Hepatocyte (in vitro differentiated cells): Measurements from ENCODE around the gene FAM163A.

Experiments used
- EZH2 ChIP-seq: fragments of 200-600 bp; sonication (generic); IDR thresholded peaks from 2 replicates; pipeline ENCODE4 v1.6.1; 2016; ENCODE audit warnings: antibody characterized with exemption, mild to moderate bottlenecking, borderline replicate concordance
- TF ChIP-seq, protein P1 (sequence below): fragments of 200-600 bp; sonication (generic); IDR thresholded peaks from 2 replicates; pipeline ENCODE4 v1.5.1; 2016; ENCODE audit warnings: antibody characterized with exemption, mild to moderate bottlenecking; ENCODE audit not compliant: poor library complexity

GRCh38 chr1:179848233-179848632 is 105.1 kb downstream of the FAM163A start:
- TF ChIP-seq, protein P1, sequence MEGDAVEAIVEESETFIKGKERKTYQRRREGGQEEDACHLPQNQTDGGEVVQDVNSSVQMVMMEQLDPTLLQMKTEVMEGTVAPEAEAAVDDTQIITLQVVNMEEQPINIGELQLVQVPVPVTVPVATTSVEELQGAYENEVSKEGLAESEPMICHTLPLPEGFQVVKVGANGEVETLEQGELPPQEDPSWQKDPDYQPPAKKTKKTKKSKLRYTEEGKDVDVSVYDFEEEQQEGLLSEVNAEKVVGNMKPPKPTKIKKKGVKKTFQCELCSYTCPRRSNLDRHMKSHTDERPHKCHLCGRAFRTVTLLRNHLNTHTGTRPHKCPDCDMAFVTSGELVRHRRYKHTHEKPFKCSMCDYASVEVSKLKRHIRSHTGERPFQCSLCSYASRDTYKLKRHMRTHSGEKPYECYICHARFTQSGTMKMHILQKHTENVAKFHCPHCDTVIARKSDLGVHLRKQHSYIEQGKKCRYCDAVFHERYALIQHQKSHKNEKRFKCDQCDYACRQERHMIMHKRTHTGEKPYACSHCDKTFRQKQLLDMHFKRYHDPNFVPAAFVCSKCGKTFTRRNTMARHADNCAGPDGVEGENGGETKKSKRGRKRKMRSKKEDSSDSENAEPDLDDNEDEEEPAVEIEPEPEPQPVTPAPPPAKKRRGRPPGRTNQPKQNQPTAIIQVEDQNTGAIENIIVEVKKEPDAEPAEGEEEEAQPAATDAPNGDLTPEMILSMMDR, result no peak
- TF ChIP-seq EZH2, result no peak
